ENCODE results near the gene ATP2B1. TPM values are rescaled to one million over a fixed set of nuclear protein-coding genes. Genes with fewer than 3 reads are reported as not detected.

ATP2B1 gene
- total and polyA plus RNA-seq, 2 donors (not counting 3 experiments of a cell fraction or from before 2014, with no cell fraction given) = 6.4 to 28.0 TPM

DNA sequence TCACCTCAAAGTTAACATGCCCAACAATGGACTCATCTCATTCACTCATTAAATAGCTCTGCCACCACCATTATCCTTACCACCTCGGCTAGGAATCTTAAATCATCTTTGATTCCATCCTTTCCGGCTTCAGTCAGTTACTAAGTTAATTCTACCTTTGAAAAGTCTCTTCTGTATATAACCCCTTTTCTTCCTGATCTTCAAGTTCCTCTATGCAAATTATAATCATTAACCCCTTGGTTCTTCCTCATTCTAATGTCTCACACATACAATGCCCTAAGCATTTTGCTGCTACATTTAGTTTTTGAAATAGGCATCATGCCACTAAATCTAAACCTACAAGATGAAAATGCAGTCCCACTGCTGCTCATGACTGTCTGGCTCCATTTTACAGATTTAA is 51.6 kb downstream of the ATP2B1 start:
- no peaks in the 10 kb centered on the region for H3K4me1 ChIP-seq (ENCODE audit: control insufficient read depth, extremely low read depth, insufficient read depth, low read length)
- no peaks in the 10 kb centered on the region for H4K20me1 ChIP-seq (replicated peaks; ENCODE audit: control insufficient read depth, extremely low read depth, insufficient read depth, low read length)
- no peaks in the 10 kb centered on the region for H3K9me1 ChIP-seq (replicated peaks; ENCODE audit: control insufficient read depth, extremely low read depth, insufficient read depth, low read length)
- H3K4me3 ChIP-seq (replicated peaks in 1 of 3; ENCODE audit: insufficient read depth in 1 of 3, low read depth in 1 of 3, low read length in 3 of 3) = no peak overlapping the region
- ChIA-PET CTCF (no interaction called here), POLR2A (interaction anchor here (0.6 kb wide), 1 partner anchor 36 kb away, joined by 3 read pairs; no protein-coding TSS in a partner anchor)
- H3K79me2 ChIP-seq (ENCODE audit: control insufficient read depth, insufficient read depth, low read length) = no peaks in the 10 kb centered on the region
- no peak for TF ChIP-seq EZH2 (IDR thresholded peaks at IDR 0.05; ENCODE audit: borderline replicate concordance, low read depth, low read length, severe bottlenecking)
- TF ChIP-seq MYC (IDR thresholded peaks at IDR 0.05; ENCODE audit: low read depth, low read length) = no peak
- TF ChIP-seq, protein P1, sequence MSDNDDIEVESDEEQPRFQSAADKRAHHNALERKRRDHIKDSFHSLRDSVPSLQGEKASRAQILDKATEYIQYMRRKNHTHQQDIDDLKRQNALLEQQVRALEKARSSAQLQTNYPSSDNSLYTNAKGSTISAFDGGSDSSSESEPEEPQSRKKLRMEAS (IDR thresholded peaks at IDR 0.05; ENCODE audit: insufficient read depth, insufficient read length) = no peak
- TF ChIP-seq, protein P2, sequence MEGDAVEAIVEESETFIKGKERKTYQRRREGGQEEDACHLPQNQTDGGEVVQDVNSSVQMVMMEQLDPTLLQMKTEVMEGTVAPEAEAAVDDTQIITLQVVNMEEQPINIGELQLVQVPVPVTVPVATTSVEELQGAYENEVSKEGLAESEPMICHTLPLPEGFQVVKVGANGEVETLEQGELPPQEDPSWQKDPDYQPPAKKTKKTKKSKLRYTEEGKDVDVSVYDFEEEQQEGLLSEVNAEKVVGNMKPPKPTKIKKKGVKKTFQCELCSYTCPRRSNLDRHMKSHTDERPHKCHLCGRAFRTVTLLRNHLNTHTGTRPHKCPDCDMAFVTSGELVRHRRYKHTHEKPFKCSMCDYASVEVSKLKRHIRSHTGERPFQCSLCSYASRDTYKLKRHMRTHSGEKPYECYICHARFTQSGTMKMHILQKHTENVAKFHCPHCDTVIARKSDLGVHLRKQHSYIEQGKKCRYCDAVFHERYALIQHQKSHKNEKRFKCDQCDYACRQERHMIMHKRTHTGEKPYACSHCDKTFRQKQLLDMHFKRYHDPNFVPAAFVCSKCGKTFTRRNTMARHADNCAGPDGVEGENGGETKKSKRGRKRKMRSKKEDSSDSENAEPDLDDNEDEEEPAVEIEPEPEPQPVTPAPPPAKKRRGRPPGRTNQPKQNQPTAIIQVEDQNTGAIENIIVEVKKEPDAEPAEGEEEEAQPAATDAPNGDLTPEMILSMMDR (IDR thresholded peaks at IDR 0.05; ENCODE audit: extremely low read depth in 1 of 2, insufficient read depth in 1 of 2, low read depth in 1 of 2, low read length in 2 of 2) = no peak
- no peak for TF ChIP-seq POLR2AphosphoS5 (IDR thresholded peaks at IDR 0.05; ENCODE audit: insufficient read depth, low read depth, low read length)
- TF ChIP-seq POLR2A (IDR thresholded peaks at IDR 0.05; ENCODE audit: low read depth, low read length) = no peak
- H3K4me2 ChIP-seq (ENCODE audit: insufficient read depth, low read length) = no peak overlapping the region
- no peak overlapping the region for H2AFZ ChIP-seq (ENCODE audit: low read depth, low read length)
- intact Hi-C loops (cut with micrococcal nuclease) = no loop called here
- H3K27me3 ChIP-seq (ENCODE audit: control insufficient read depth in 2 of 2, insufficient read depth in 2 of 2, low read length in 2 of 2) = no peaks in the 10 kb centered on the region
- dilution Hi-C loops (cut with MboI; ENCODE audit: extremely low pct_ligation_motif_present, low sequenced_read_pairs) = no loop called here
- H3K9me3 ChIP-seq (replicated peaks; ENCODE audit: control insufficient read depth, insufficient read depth, low read length) = no peaks in the 10 kb centered on the region
- no peaks in the 10 kb centered on the region for H3K36me3 ChIP-seq (ENCODE audit: control insufficient read depth in 2 of 2, extremely low read depth in 1 of 2, insufficient read depth in 2 of 2, low read length in 2 of 2)
- no peak overlapping the region for H3K9ac ChIP-seq (replicated peaks; ENCODE audit: extremely low read depth, insufficient read depth, low read length)
- no TSS peak for BruUV-seq (replicated peaks)
- no peak for DNase-seq (ENCODE audit: low read depth, low spot score)
- no peak overlapping the region for H3K27ac ChIP-seq (ENCODE audit: insufficient read depth, low read depth, low read length)
- FAIRE-seq = no peak

DNA sequence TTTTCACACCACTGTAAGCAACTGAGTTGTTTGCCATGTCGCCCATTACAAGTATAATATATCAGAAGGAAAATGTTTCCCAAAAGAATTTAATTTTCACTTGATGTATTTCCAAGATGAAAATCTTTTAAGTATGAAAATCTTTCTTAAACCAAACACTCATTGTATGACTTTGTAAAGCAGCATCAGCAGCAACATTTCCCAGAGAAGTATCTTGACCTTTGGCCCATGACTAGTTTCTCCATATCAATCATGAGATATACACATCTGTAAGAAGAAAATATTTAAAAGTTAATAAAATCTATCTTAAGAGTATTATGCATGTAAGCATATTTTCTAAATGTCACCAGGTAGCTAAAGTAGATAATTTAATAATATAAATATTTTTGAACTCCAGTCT is 52.8 kb downstream of the ATP2B1 start:
- CTCF ChIA-PET = interaction anchor here (1.0 kb wide), 1 partner anchor 13 kb away, joined by 4 read pairs; no protein-coding TSS in a partner anchor
- H3K4me2 ChIP-seq (ENCODE audit: insufficient read depth, low read length) = no peak overlapping the region
- no peak overlapping the region for H3K9ac ChIP-seq (replicated peaks; ENCODE audit: extremely low read depth, insufficient read depth, low read length)
- no peaks in the 10 kb centered on the region for H4K20me1 ChIP-seq (replicated peaks; ENCODE audit: control insufficient read depth, extremely low read depth, insufficient read depth, low read length)
- H3K9me3 ChIP-seq (replicated peaks; ENCODE audit: control insufficient read depth, insufficient read depth, low read length) = no peaks in the 10 kb centered on the region
- no peaks in the 10 kb centered on the region for H3K9me1 ChIP-seq (replicated peaks; ENCODE audit: control insufficient read depth, extremely low read depth, insufficient read depth, low read length)
- TF ChIP-seq POLR2AphosphoS5 (IDR thresholded peaks at IDR 0.05; ENCODE audit: insufficient read depth, low read depth, low read length) = no peak
- no peak for TF ChIP-seq EZH2 (IDR thresholded peaks at IDR 0.05; ENCODE audit: borderline replicate concordance, low read depth, low read length, severe bottlenecking)
- no peak for TF ChIP-seq POLR2A (IDR thresholded peaks at IDR 0.05; ENCODE audit: low read depth, low read length)
- H2AFZ ChIP-seq (ENCODE audit: low read depth, low read length) = no peak overlapping the region
- H3K4me3 ChIP-seq (replicated peaks in 1 of 3; ENCODE audit: insufficient read depth in 1 of 3, low read depth in 1 of 3, low read length in 3 of 3) = no peak overlapping the region
- H3K4me1 ChIP-seq (ENCODE audit: control insufficient read depth, extremely low read depth, insufficient read depth, low read length) = no peaks in the 10 kb centered on the region
- H3K79me2 ChIP-seq (ENCODE audit: control insufficient read depth, insufficient read depth, low read length) = no peaks in the 10 kb centered on the region
- POLR2A ChIA-PET = no interaction called here
- no peak overlapping the region for H3K27ac ChIP-seq (ENCODE audit: insufficient read depth, low read depth, low read length)
- no TSS peak for BruUV-seq (replicated peaks)
- H3K27me3 ChIP-seq (ENCODE audit: control insufficient read depth in 2 of 2, insufficient read depth in 2 of 2, low read length in 2 of 2) = no peaks in the 10 kb centered on the region
- DNase-seq (ENCODE audit: low read depth, low spot score) = no peak
- no peak for FAIRE-seq
- intact Hi-C loops (cut with micrococcal nuclease) = no loop called here
- no peaks in the 10 kb centered on the region for H3K36me3 ChIP-seq (ENCODE audit: control insufficient read depth in 2 of 2, extremely low read depth in 1 of 2, insufficient read depth in 2 of 2, low read length in 2 of 2)
- dilution Hi-C loops (cut with MboI; ENCODE audit: extremely low pct_ligation_motif_present, low sequenced_read_pairs) = no loop called here

Measured in endothelial cell of umbilical vein (primary cell).